H9 (cell line): Measurements from ENCODE around the gene KCNQ2. TPM values are rescaled to one million over a fixed set of nuclear protein-coding genes. Genes with fewer than 3 reads are reported as not detected.

ENCODE experiments used
- DNase-seq: peaks from one replicate; pipeline ENCODE4 v3.0.0-alpha.2; 2017
- H2AFZ ChIP-seq: one replicate; pipeline ENCODE4 v1.6.1; 2013; ENCODE audit warnings: mild to moderate bottlenecking, low read length, control low read depth, moderate library complexity
- H2AK5ac ChIP-seq: 2 replicates; pipeline ENCODE4 v1.6.1; 2013; ENCODE audit warnings: low read length, control low read depth, mixed read lengths; ENCODE audit not compliant: insufficient read length
- H2BK120ac ChIP-seq: one replicate; pipeline ENCODE4 v1.6.1; 2013; ENCODE audit warnings: low read depth, mild to moderate bottlenecking, low read length, control low read depth, inconsistent platforms; ENCODE audit not compliant: poor library complexity, severe bottlenecking
- H2BK12ac ChIP-seq: 2 replicates; pipeline ENCODE4 v1.6.1; 2013; ENCODE audit warnings: low read length, control low read depth, mixed read lengths, low read depth; ENCODE audit not compliant: insufficient read length
- H2BK15ac ChIP-seq: 2 replicates; pipeline ENCODE4 v1.6.1; 2013; ENCODE audit warnings: low read depth, low read length, control low read depth
- H2BK20ac ChIP-seq: one replicate; pipeline ENCODE4 v1.6.1; 2013; ENCODE audit warnings: low read depth, mild to moderate bottlenecking, low read length, control low read depth, inconsistent platforms; ENCODE audit not compliant: poor library complexity, severe bottlenecking
- H2BK5ac ChIP-seq: 2 replicates; pipeline ENCODE4 v1.6.1; 2013; ENCODE audit warnings: low read length, control low read depth, mixed read lengths; ENCODE audit not compliant: insufficient read length
- H3K14ac ChIP-seq: 2 replicates; pipeline ENCODE4 v1.6.1; 2013; ENCODE audit warnings: low read length, control low read depth; ENCODE audit not compliant: insufficient read depth
- H3K18ac ChIP-seq: 2 replicates; pipeline ENCODE4 v1.6.1; 2013; ENCODE audit warnings: low read depth, mild to moderate bottlenecking, mixed read lengths, low read length, control low read depth; ENCODE audit not compliant: insufficient read length
- H3K23ac ChIP-seq: 2 replicates; pipeline ENCODE4 v1.6.1; 2013; ENCODE audit warnings: low read length, control low read depth, mixed read lengths, low read depth; ENCODE audit not compliant: insufficient read length
- H3K23me2 ChIP-seq: 2 replicates; pipeline ENCODE4 v1.6.1; 2013; ENCODE audit warnings: low read depth, mild to moderate bottlenecking, mixed read lengths, low read length, control low read depth; ENCODE audit not compliant: insufficient read length, poor library complexity, severe bottlenecking
- H3K27ac ChIP-seq: 2 replicates; pipeline ENCODE4 v1.5.1; 2013; ENCODE audit warnings: low read length, control low read depth, mixed read lengths, low read depth; ENCODE audit not compliant: insufficient read length
- H3K27me3 ChIP-seq: 2 replicates; pipeline ENCODE4 v1.6.1; 2013; ENCODE audit warnings: low read length, control low read depth, inconsistent platforms; ENCODE audit not compliant: insufficient read depth
- H3K4ac ChIP-seq: 2 replicates; pipeline ENCODE4 v1.6.1; 2013; ENCODE audit warnings: low read depth, mild to moderate bottlenecking, control low read depth, inconsistent platforms, low read length, moderate library complexity
- H3K4me1 ChIP-seq: 2 replicates; pipeline ENCODE4 v1.6.1; 2013; ENCODE audit warnings: low read length, control low read depth, inconsistent platforms; ENCODE audit not compliant: insufficient read depth
- H3K4me2 ChIP-seq: 2 replicates; pipeline ENCODE4 v1.6.1; 2013; ENCODE audit warnings: low read length, control low read depth, mixed read lengths; ENCODE audit not compliant: insufficient read length, insufficient read depth
- H3K56ac ChIP-seq: 2 replicates; pipeline ENCODE4 v1.6.1; 2013; ENCODE audit warnings: low read depth, mild to moderate bottlenecking, mixed read lengths, low read length, control low read depth; ENCODE audit not compliant: insufficient read length
- H3K79me1 ChIP-seq: 2 replicates; pipeline ENCODE4 v1.6.1; 2013; ENCODE audit warnings: low read depth, mild to moderate bottlenecking, moderate library complexity, low read length, control low read depth, inconsistent platforms; ENCODE audit not compliant: insufficient read depth, poor library complexity, severe bottlenecking
- H3K79me2 ChIP-seq: 2 replicates; pipeline ENCODE4 v1.6.1; 2013; ENCODE audit warnings: low read length, control low read depth, inconsistent platforms; ENCODE audit not compliant: insufficient read depth
- H3K9ac ChIP-seq: 2 replicates; pipeline ENCODE4 v1.6.1; 2013; ENCODE audit warnings: low read length, control low read depth, mixed read lengths; ENCODE audit not compliant: insufficient read length; ENCODE audit errors: extremely low read depth
- H3K9me3 ChIP-seq: one replicate; pipeline ENCODE4 v1.6.1; 2013; ENCODE audit warnings: low read depth, low read length, inconsistent platforms; ENCODE audit not compliant: control insufficient read depth
- H3T11ph ChIP-seq: one replicate; pipeline ENCODE4 v1.6.1; 2013; ENCODE audit warnings: mild to moderate bottlenecking, low read length, control low read depth, inconsistent platforms
- H4K20me1 ChIP-seq: one replicate; pipeline ENCODE4 v1.6.1; 2013; ENCODE audit not compliant: control insufficient read depth, insufficient read length, insufficient read depth
- H4K5ac ChIP-seq: 2 replicates; pipeline ENCODE4 v1.6.1; 2013; ENCODE audit warnings: low read depth, mild to moderate bottlenecking, mixed read lengths, low read length, control low read depth; ENCODE audit not compliant: insufficient read length
- H4K8ac ChIP-seq: replicated peaks from 2 replicates; pipeline ENCODE4 v1.6.1; 2013; ENCODE audit warnings: low read length, control low read depth, mixed read lengths, low read depth; ENCODE audit not compliant: insufficient read length
- H4K91ac ChIP-seq: 2 replicates; pipeline ENCODE4 v1.6.1; 2013; ENCODE audit warnings: low read depth, mild to moderate bottlenecking, moderate library complexity, mixed read lengths, low read length, control low read depth; ENCODE audit not compliant: insufficient read length
- H3K27ac Mint-ChIP-seq, 3 experiments: 2 replicates in 2 of 3; 3 replicates in 1 of 3; pipeline ENCODE4 v1.8.0; 2020 to 2021; ENCODE audit warnings: mixed read lengths in 3 of 3, mild to moderate bottlenecking in 1 of 3, moderate library complexity in 1 of 3
- H3K27me3 Mint-ChIP-seq: 2 replicates; pipeline ENCODE4 v1.8.0; 2021; ENCODE audit warnings: low read depth, mild to moderate bottlenecking, moderate library complexity, mixed read lengths
- H3K36me3 Mint-ChIP-seq, 3 experiments: 2 replicates in 2 of 3; 3 replicates in 1 of 3; pipeline ENCODE4 v1.8.0; 2020 to 2021; ENCODE audit warnings: low read depth in 3 of 3, mixed read lengths in 3 of 3; ENCODE audit not compliant: insufficient read depth in 1 of 3
- H3K4me1 Mint-ChIP-seq, 2 experiments: 2 replicates each; pipeline ENCODE4 v1.8.0; 2020; ENCODE audit warnings: mixed read lengths in 2 of 2
- H3K4me3 Mint-ChIP-seq, 2 experiments: 2 replicates in 1 of 2; 3 replicates in 1 of 2; pipeline ENCODE4 v1.8.0; 2020 to 2021; ENCODE audit warnings: mild to moderate bottlenecking in 2 of 2, mixed read lengths in 2 of 2, moderate library complexity in 1 of 2
- H3K9me3 Mint-ChIP-seq, 2 experiments: 2 replicates in 1 of 2; 3 replicates in 1 of 2; pipeline ENCODE4 v1.8.0; 2020; ENCODE audit warnings: mild to moderate bottlenecking in 2 of 2, mixed read lengths in 2 of 2, moderate library complexity in 1 of 2
- WGBS: extraction: QIAGEN DNeasy Blood & Tissue Kit; methylation state at CpG from one replicate; pipeline ENCODE4 v1.1.7; 2013; ENCODE audit warnings: missing lambda C conversion rate, low lambda C conversion rate, mixed read lengths; ENCODE audit not compliant: insufficient read length; ENCODE audit errors: extremely low coverage; 5-methylcytosine and 5-hydroxymethylcytosine counted together
- total RNA-seq: library from RNA; stranded (reverse); gene quantifications from 2 replicates; pipeline ENCODE4 v1.2.1, GENCODE V29; 2021
- TF ChIP-seq, protein P1 (sequence below): fragments of 200-600 bp; sonication (generic); conservative IDR thresholded peaks from 3 replicates; pipeline ENCODE4 v1.8.0; 2021; ENCODE audit warnings: antibody characterized with exemption, mild to moderate bottlenecking

Gene KCNQ2
- total RNA-seq, 1 experiment from 2014 or later: 69.2 TPM

DNA sequence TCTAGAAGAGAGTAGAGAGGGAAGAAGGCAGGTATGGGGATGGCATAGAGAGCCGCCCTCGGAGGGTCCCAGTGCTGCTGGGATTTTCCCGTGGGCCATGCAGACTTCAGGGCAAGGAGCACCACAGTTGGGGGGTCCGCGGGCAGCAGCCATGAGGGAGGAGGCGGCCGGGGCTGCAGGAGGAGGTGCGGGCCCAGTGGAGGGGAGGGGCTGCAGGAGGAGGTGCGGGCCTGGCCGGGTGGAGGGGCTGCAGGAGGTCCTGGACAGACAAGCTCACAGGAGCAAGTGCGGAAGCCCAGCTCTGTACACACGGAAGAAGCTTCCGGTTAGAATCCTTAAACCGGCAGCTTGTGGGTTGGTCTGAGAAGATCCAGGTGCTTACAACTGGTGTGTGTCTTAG, 76.7 kb downstream of the KCNQ2 start:
- H3K9me3 ChIP-seq: no peaks in the 10 kb centered on the region
- no peak overlapping the region for H3K4ac ChIP-seq
- WGBS: no CpG with 5 or more reads among the region's 14 CpGs
- Mint-ChIP-seq H3K27ac (no peak overlapping the region), H3K27me3 (peaks cover 11% of the 10 kb centered on the region), H3K4me1 (peaks cover 21 to 27% of the 10 kb centered on the region in 2 experiments), H3K4me3 (peak overlapping the region in 1 of 2 experiments; percentile 23; a peak in 1 of 5 replicates), H3K36me3 (peaks cover 4 to 13% (median 8%) of the 10 kb centered on the region in 3 experiments; a peak in 6 of 7 replicates), H3K9me3 (peaks cover 21% of the 10 kb centered on the region in 2 experiments)
- DNase-seq: no peak
- H3K9ac ChIP-seq: no peak overlapping the region
- H3K23me2 ChIP-seq: no peaks in the 10 kb centered on the region
- no peak overlapping the region for H2BK5ac ChIP-seq
- no peak overlapping the region for H3T11ph ChIP-seq
- H3K18ac ChIP-seq: no peak overlapping the region
- H3K23ac ChIP-seq: no peak overlapping the region
- H3K4me1 ChIP-seq: peaks cover 7% of the 10 kb centered on the region; the same call in 1 of the 2 replicates
- TF ChIP-seq, protein P1, sequence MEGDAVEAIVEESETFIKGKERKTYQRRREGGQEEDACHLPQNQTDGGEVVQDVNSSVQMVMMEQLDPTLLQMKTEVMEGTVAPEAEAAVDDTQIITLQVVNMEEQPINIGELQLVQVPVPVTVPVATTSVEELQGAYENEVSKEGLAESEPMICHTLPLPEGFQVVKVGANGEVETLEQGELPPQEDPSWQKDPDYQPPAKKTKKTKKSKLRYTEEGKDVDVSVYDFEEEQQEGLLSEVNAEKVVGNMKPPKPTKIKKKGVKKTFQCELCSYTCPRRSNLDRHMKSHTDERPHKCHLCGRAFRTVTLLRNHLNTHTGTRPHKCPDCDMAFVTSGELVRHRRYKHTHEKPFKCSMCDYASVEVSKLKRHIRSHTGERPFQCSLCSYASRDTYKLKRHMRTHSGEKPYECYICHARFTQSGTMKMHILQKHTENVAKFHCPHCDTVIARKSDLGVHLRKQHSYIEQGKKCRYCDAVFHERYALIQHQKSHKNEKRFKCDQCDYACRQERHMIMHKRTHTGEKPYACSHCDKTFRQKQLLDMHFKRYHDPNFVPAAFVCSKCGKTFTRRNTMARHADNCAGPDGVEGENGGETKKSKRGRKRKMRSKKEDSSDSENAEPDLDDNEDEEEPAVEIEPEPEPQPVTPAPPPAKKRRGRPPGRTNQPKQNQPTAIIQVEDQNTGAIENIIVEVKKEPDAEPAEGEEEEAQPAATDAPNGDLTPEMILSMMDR: no peak
- no peak overlapping the region for H2AFZ ChIP-seq
- no peaks in the 10 kb centered on the region for H4K20me1 ChIP-seq
- H3K56ac ChIP-seq: no peak overlapping the region
- H4K91ac ChIP-seq: no peak overlapping the region
- no peak overlapping the region for H4K8ac ChIP-seq
- H3K79me1 ChIP-seq: no peaks in the 10 kb centered on the region
- no peak overlapping the region for H2BK15ac ChIP-seq
- no peak overlapping the region for H2AK5ac ChIP-seq
- H3K4me2 ChIP-seq: no peak overlapping the region
- no peak overlapping the region for H3K14ac ChIP-seq
- H3K27me3 ChIP-seq: no peaks in the 10 kb centered on the region
- H2BK120ac ChIP-seq: no peak overlapping the region
- H2BK12ac ChIP-seq: no peak overlapping the region
- H3K27ac ChIP-seq: no peak overlapping the region
- no peak overlapping the region for H2BK20ac ChIP-seq
- no peaks in the 10 kb centered on the region for H3K79me2 ChIP-seq
- no peak overlapping the region for H4K5ac ChIP-seq
